DND-41 (cell line): Measurements from ENCODE around the gene RALGPS1.

Source experiments
- ATAC-seq: fragments of 200-7000 bp; cut with Tn5 transposase; 3 replicates; pipeline ENCODE4 v1.9.1; 2021; ENCODE audit warnings: low read depth; ENCODE audit not compliant: insufficient read depth
- DNase-seq: peaks from one replicate; pipeline ENCODE4 v3.0.0-alpha.2; 2020
- H2AFZ ChIP-seq: 2 replicates; pipeline ENCODE4 v1.6.0; 2012; ENCODE audit warnings: low read depth, low read length
- H3K27ac ChIP-seq: 2 replicates; pipeline ENCODE4 v1.5.1; 2012; ENCODE audit warnings: low read length, inconsistent platforms
- H3K27me3 ChIP-seq: fragments of 200-600 bp; sonication (generic); 2 replicates; pipeline ENCODE4 v1.6.0; 2012; ENCODE audit warnings: low read length, mild to moderate bottlenecking, inconsistent platforms; ENCODE audit not compliant: insufficient read depth, poor library complexity
- H3K36me3 ChIP-seq: 2 replicates; pipeline ENCODE4 v1.5.1; 2012; ENCODE audit warnings: low read length, inconsistent platforms; ENCODE audit not compliant: insufficient read depth
- H3K4me1 ChIP-seq: 2 replicates; pipeline ENCODE4 v1.5.1; 2012; ENCODE audit warnings: mild to moderate bottlenecking, low read length; ENCODE audit not compliant: insufficient read depth
- H3K4me2 ChIP-seq: 2 replicates; pipeline ENCODE4 v1.6.0; 2012; ENCODE audit warnings: mild to moderate bottlenecking, moderate library complexity, low read length, inconsistent platforms; ENCODE audit not compliant: insufficient read depth
- H3K4me3 ChIP-seq, 2 experiments: fragments of 200-600 bp in 1 of 2; shearing (Covaris generic) in 1 of 2; 2 replicates each; pipeline ENCODE4 v1.5.1; 2012 to 2016; ENCODE audit warnings: inconsistent platforms in 2 of 2, low read length in 2 of 2, mild to moderate bottlenecking in 2 of 2, low read depth in 1 of 2, moderate library complexity in 1 of 2
- H3K79me2 ChIP-seq: 2 replicates; pipeline ENCODE4 v1.6.0; 2012; ENCODE audit warnings: low read length, inconsistent platforms; ENCODE audit not compliant: insufficient read depth
- H3K9ac ChIP-seq: 2 replicates; pipeline ENCODE4 v1.6.0; 2012; ENCODE audit warnings: low read depth, mild to moderate bottlenecking, inconsistent platforms, low read length, moderate library complexity
- H3K9me3 ChIP-seq: 2 replicates; pipeline ENCODE4 v1.5.1; 2012; ENCODE audit warnings: low read length, moderate library complexity, mild to moderate bottlenecking, inconsistent platforms; ENCODE audit not compliant: insufficient read depth, severe bottlenecking
- H4K20me1 ChIP-seq: 2 replicates; pipeline ENCODE4 v1.6.0; 2012; ENCODE audit warnings: low read length; ENCODE audit not compliant: insufficient read depth
- EZH2 ChIP-seq: IDR thresholded peaks from 3 replicates; pipeline ENCODE4 v1.6.1; 2012; ENCODE audit warnings: borderline replicate concordance, low read depth, mild to moderate bottlenecking, moderate library complexity, low read length, inconsistent platforms; ENCODE audit not compliant: severe bottlenecking
- TF ChIP-seq, protein P1 (sequence below): IDR thresholded peaks from 2 replicates; pipeline ENCODE4 v1.5.1; 2012; ENCODE audit warnings: borderline replicate concordance, low read length, moderate library complexity, mild to moderate bottlenecking; ENCODE audit not compliant: poor library complexity, severe bottlenecking; ENCODE audit errors: extremely low read depth

Gene RALGPS1

GRCh38 chr9:127105805-127106465 is 191.4 kb downstream of the RALGPS1 start:
- Histone ChIP-seq H3K4me1 (no peaks in the 10 kb centered on the region), H3K36me3 (no peaks in the 10 kb centered on the region), H3K9me3 (no peaks in the 10 kb centered on the region), H3K4me3 (no peak overlapping the region), H3K9ac (no peak overlapping the region), H3K27ac (no peak overlapping the region), H4K20me1 (peaks cover 8% of the 10 kb centered on the region; the same call in 1 of the 2 replicates), H3K27me3 (peaks cover 21% of the 10 kb centered on the region), H3K79me2 (no peaks in the 10 kb centered on the region), H3K4me2 (no peak overlapping the region), H2AFZ (no peak overlapping the region)
- ATAC-seq, result no peak
- TF ChIP-seq EZH2, result no peak
- TF ChIP-seq, protein P1, sequence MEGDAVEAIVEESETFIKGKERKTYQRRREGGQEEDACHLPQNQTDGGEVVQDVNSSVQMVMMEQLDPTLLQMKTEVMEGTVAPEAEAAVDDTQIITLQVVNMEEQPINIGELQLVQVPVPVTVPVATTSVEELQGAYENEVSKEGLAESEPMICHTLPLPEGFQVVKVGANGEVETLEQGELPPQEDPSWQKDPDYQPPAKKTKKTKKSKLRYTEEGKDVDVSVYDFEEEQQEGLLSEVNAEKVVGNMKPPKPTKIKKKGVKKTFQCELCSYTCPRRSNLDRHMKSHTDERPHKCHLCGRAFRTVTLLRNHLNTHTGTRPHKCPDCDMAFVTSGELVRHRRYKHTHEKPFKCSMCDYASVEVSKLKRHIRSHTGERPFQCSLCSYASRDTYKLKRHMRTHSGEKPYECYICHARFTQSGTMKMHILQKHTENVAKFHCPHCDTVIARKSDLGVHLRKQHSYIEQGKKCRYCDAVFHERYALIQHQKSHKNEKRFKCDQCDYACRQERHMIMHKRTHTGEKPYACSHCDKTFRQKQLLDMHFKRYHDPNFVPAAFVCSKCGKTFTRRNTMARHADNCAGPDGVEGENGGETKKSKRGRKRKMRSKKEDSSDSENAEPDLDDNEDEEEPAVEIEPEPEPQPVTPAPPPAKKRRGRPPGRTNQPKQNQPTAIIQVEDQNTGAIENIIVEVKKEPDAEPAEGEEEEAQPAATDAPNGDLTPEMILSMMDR, result no peak
- DNase-seq, result no peak

GRCh38 chr9:127106466-127106855 is 191.9 kb downstream of the RALGPS1 start:
- no peaks in the 10 kb centered on the region for H3K9me3 ChIP-seq
- H2AFZ ChIP-seq, result no peak overlapping the region
- ATAC-seq (no peak), DNase-seq (no peak)
- H3K27ac ChIP-seq, result no peak overlapping the region
- H3K27me3 ChIP-seq, result peaks cover 19% of the 10 kb centered on the region
- TF ChIP-seq, protein P1, result no peak
- TF ChIP-seq EZH2, result no peak
- H3K9ac ChIP-seq, result no peak overlapping the region
- no peaks in the 10 kb centered on the region for H3K79me2 ChIP-seq
- peaks cover 3% of the 10 kb centered on the region; the same call in 1 of the 2 replicates for H4K20me1 ChIP-seq
- H3K36me3 ChIP-seq, result no peaks in the 10 kb centered on the region
- no peak overlapping the region for H3K4me3 ChIP-seq
- no peak overlapping the region for H3K4me2 ChIP-seq
- no peaks in the 10 kb centered on the region for H3K4me1 ChIP-seq

GRCh38 chr9:127107171-127107928 is 192.8 kb downstream of the RALGPS1 start:
- no peaks in the 10 kb centered on the region for H3K9me3 ChIP-seq
- no peaks in the 10 kb centered on the region for H3K79me2 ChIP-seq
- ATAC-seq, result no peak
- TF ChIP-seq, protein P1, result no peak
- TF ChIP-seq EZH2, result no peak
- H3K9ac ChIP-seq, result no peak overlapping the region
- H3K27ac ChIP-seq, result no peak overlapping the region
- peaks cover 19% of the 10 kb centered on the region for H3K27me3 ChIP-seq
- H3K36me3 ChIP-seq, result no peaks in the 10 kb centered on the region
- H3K4me2 ChIP-seq, result no peak overlapping the region
- H2AFZ ChIP-seq, result no peak overlapping the region
- no peak for DNase-seq
- H3K4me3 ChIP-seq, result no peak overlapping the region
- peaks cover 3% of the 10 kb centered on the region; the same call in 1 of the 2 replicates for H4K20me1 ChIP-seq
- no peaks in the 10 kb centered on the region for H3K4me1 ChIP-seq
